ENCODE results near the gene PHPT1.

GRCh38 chr9:136855461-136856078 lies 6.4 kb downstream of the PHPT1 start:
- TF ChIP-seq GABPA (IDR thresholded peaks at IDR 0.05; ENCODE audit: low read depth, low read length) (no peak), GABPA (CRISPR knock-in tag; IDR thresholded peaks at IDR 0.05; ENCODE audit: low read depth) (no peak), TRAFD1 (CRISPR knock-in tag; IDR thresholded peaks at IDR 0.05; ENCODE audit: borderline replicate concordance) (no peak), AHR (CRISPR knock-in tag; IDR thresholded peaks at IDR 0.05) (no peak), CTCF (CRISPR knock-in tag; IDR thresholded peaks at IDR 0.05) (no peak), ZMAT5 (CRISPR knock-in tag; IDR thresholded peaks at IDR 0.05; ENCODE audit: borderline replicate concordance, low read depth) (no peak), HNRNPL (IDR thresholded peaks at IDR 0.05; ENCODE audit: low read depth, low read length) (no peak), MXI1 (IDR thresholded peaks at IDR 0.05; ENCODE audit: borderline replicate concordance, low read depth, low read length) (no peak), RFX1 (IDR thresholded peaks at IDR 0.05) (no peak), MAX (IDR thresholded peaks at IDR 0.05) (no peak), ATF6 (CRISPR knock-in tag; conservative IDR thresholded peaks at IDR 0.05) (no peak), CHD4 (IDR thresholded peaks at IDR 0.05; ENCODE audit: borderline replicate concordance, low read length) (no peak), ZNF12 (CRISPR knock-in tag; IDR thresholded peaks at IDR 0.05) (no peak)

Measured in HepG2 (cell line).